AG10803 (cell line): Measurements from ENCODE around the gene GPRIN1.
A peak's percentile ranks its signal among the peaks of the same experiment; 100 is the strongest.

Experiments used
- DNase-seq: peaks from one replicate; pipeline ENCODE4 v3.0.0; 2010; ENCODE audit warnings: low read depth
- H3K4me3 ChIP-seq: 2 replicates; pipeline ENCODE4 v1.5.1; 2011; ENCODE audit warnings: mild to moderate bottlenecking, low read length, control low read depth
- CTCF ChIP-seq: conservative IDR thresholded peaks from 2 replicates; pipeline ENCODE4 v1.5.1; 2011; ENCODE audit warnings: mild to moderate bottlenecking, low read length, control low read depth, inconsistent platforms

The GPRIN1 gene

DNA sequence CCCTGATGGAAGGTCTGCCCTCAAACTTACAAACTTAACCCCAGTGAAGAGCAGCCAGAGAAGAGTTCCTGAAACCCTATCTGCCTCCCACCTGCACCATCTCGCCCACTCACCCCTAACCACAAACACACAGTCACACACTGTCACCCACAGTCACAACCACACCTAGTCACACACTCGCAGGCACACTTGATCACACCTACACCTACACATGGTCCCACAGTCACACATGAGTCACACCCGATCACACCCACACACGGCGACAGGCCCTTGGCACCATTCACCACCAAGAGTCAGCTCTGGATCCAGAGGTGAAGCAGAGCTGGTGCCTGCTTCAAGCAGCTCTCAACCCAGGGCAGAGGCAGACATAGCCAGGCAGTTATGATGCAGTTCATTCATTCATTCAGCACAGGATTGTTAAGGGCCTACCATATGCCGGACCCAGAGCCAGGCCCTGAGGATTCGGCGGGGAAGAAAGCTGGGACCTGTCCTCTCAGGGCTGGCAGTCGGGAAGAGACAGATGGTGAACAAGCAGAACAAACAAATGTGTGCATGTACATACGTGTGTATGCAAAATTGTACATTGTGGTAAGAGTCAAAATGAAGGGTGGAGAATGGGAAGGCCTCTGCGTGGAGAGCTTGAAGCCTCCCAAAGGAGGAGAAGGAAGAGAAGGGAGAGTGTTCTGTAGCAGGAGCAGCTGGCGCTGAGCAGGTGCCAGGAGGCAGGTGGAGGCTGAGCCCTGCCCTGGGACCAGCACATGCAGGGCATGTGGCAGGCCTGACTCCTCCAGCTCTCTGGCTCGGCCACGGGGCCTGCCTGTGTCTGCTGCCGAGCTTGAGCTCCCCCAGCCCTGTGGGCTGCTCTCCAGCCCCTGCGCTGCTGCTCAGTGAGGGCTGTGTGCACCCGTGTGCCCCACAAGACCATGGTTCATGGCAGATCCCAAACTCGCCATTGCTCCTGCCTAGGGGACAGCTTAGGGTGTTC is 43.7 kb upstream of the GPRIN1 start:
- TF ChIP-seq CTCF: no peak
- H3K4me3 ChIP-seq: no peak overlapping the region
- DNase-seq: no peak

DNA sequence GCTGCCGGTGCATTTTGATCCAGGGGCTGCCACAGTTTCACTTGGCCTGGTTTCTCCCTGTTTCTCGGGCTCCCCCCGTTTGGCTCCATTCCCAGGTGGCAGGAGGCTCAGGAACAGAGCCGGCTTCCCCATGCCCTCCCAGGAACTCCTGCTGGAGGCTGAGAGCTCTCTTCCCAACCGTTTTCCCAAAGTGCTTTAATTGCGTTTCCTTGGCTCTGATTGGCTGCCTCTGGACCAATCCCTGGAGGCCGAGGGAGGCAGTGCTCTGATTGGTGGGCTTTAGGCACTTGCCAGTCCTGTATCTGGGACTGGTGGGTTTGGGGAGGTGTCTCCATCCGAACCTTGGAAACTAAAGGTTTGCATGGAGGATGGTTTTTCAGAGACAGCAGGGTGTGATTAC is 42.2 kb upstream of the GPRIN1 start:
- no peak for DNase-seq
- H3K4me3 ChIP-seq: no peak overlapping the region
- no peak for TF ChIP-seq CTCF

DNA sequence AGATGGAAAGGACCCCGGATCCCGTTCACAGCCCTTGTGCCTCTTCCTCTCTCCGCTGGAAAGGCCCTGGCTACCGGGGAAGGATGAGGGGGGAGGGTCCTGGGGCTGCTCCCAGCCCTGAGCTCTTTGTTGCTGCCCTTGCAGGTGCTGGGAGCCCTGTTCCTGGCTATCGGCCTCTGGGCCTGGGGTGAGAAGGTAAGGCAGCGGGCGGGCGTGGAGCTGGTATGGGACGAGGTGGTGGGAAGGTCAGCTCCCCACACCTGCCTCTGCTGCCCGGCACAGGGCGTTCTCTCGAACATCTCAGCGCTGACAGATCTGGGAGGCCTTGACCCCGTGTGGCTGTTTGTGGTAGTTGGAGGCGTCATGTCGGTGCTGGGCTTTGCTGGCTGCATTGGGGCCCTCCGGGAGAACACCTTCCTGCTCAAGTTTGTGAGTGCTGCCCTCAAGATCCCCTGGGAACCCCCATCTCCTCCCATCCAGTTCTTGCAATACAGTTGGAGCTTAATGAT is 41.6 kb upstream of the GPRIN1 start:
- no peak for DNase-seq

DNA sequence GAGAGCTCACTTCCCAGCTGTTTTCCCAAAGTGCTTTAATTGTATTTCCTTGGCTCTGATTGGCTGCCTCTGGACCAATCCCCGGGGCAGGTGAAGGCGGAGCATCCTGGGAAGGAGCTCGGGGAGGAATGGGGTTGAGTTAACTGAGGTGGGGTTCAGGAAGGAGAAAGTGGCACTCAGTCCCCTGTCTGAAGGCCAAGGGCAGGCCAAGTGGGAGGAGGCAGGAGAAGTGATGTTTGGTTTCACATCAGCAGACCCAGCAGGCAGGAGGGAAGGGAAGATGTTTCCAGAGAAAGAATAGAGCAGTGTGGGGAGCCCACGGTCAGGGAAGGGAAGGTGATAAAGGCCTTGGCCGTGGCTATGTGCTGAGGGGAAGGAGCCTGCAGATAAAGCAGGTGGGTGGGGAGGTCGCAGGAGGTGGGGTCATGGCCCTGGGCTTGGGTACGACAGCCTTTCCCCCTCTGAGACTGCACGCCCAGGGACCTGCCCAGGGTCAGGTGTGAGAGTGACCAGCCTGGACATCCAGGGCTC is 40.5 kb upstream of the GPRIN1 start:
- no peak for DNase-seq
- no peak for TF ChIP-seq CTCF
- no peak overlapping the region for H3K4me3 ChIP-seq

More for the DNA sequence above, 41.6 kb upstream of the GPRIN1 start:
- H3K4me3 ChIP-seq: no peak overlapping the region
- TF ChIP-seq CTCF: no peak

GRCh38 chr5:176648474-176649194 is 38.7 kb upstream of the GPRIN1 start:
- TF ChIP-seq CTCF: no peak
- DNase-seq: no peak
- H3K4me3 ChIP-seq: peak overlapping the region; percentile 87

DNA sequence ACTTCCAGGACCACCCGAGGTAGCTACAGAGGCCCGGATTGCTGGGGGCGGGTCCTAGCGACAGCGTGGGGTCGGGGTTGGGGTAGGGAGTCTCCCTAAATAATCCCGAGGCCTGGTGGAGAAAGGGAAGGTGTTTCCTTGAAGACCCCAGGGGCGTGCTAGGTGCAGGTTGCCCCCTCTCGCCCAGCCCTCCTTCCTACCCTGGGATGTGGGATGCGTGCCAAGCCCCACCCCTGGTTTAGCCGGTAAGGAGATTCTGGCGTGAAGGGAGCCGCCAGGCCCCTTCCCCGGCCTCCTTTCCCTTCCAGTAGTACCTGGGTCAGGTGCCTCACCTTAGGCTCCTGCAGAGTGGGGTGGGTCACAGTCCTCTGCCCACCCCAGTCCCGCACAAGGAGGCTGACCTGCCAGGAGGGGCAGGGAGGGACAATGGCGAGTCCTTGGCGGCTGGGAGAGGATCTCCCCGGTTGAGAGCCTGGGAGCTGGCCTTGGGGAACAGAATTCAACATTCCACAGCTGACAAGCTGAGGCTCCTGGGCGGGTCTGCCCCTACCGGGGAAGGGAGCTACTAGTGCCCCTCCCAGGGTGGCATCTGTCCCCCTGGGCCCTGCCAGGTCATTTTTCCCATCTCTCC is 38.0 kb upstream of the GPRIN1 start:
- peak overlapping the region; percentile 87 for H3K4me3 ChIP-seq
- no peak for DNase-seq
- TF ChIP-seq CTCF: no peak
